ENCODE results near the gene UBE2D2. TPM values are rescaled to one million over a fixed set of nuclear protein-coding genes. Genes with fewer than 3 reads are reported as not detected.
"Not testable (repeated sequence)": the region's sequence is repeated elsewhere in the genome, so short reads cannot be mapped to it uniquely, and the experiment has no call there.

UBE2D2 gene
- total RNA-seq, 1 donor from 2014 or later = 101 TPM

DNA sequence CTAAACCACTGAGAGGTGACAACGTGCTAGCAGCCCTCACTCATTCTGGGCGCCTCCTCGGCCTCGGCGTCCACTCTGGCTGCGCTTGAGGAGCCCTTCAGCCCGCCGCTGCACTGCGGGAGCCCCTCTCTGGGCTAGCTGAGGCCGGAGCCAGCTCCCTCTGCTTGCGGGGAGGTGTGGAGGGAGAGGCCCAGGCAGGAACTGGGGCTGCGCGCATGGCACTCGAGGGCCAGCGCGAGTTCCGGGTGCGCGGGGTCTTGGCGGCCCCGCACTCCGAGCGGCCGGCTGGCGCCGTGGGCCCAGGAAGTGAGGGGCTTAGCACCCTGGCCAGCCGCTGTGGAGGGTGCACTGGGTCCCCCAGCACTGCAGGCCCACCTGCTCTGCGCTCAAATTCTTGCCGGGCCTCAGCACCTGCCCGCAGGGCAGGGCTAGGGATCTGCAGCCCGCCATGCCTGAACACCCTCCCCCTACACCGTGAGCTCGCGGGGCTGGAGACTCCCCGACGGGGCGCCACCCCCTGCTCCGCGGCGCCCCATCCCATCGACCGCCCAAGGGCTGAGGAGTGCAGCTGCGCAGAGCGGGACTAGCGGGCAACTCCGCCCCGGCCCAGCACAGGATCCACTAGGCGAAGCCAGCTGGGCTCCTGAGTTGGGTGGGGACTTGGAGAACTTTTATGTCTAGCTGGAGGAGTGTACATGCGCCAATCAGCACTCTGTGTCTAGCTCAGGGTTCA, 11.8 kb upstream of the UBE2D2 start:
- no peak for DNase-seq (ENCODE audit: low spot score)

GRCh38 chr5:139550051-139550872, 10.9 kb upstream of the UBE2D2 start:
- not testable (repeated sequence) for DNase-seq (ENCODE audit: low spot score)

DNA sequence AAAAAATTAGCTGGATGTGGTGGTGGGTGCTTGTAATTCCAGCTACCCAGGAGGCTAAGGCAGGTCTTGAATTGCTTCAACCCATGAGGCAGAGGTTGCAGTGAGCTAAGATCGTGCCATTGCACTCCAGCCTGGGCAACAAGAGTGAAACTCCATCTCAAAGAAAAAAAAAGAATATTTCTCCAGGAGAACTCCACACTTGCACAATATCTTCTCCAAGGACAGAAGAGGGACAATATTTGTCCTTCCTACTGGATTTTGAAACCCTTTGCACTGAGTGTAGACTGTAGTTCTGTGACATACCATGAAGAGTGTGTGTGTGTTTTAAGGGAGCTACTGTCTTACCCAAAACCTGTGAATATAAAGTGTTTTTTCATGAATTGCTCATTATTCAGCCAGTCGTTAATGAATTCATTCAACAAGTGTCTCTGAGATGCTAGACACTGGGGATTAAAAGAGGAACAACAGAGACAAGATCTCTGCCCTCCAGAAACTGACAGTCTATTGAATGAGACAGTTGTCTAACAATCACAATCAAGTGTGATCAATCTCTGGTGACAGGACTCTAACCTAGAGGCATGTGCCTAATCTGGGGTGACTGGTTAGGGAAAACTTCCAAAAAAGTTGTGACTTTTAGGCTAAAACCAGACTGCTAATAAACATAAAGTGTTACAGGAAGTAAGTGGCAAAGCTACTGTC, 9.8 kb upstream of the UBE2D2 start:
- DNase-seq (ENCODE audit: low spot score) = no peak

- DNase-seq (ENCODE audit: low spot score) = no peak
Observed at GRCh38 chr5:139552893-139553575, 8.1 kb upstream of the UBE2D2 start.

DNA sequence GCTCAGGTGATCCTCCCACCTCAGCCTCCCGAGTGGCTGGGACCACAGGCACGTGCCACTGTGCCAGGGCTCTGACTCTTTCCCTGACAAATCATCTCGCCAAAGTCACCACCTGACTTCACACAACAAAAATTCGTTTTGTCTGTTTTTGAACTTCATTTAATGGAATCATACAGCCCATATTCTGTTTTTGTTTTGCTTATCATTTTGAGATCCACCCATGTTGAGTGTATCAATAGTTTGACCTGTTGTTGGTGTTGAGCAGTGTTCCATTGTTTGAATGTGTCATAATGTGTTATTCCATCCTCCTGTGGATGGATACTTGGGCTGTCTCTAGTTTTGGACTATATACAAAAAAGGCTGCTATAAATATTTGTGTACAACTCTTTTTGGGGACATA, 6.9 kb upstream of the UBE2D2 start:
- DNase-seq (ENCODE audit: low spot score) = no peak

GRCh38 chr5:139557811-139558210, 3.3 kb upstream of the UBE2D2 start:
- DNase-seq (ENCODE audit: low spot score) = no peak

- peak; percentile 32 for DNase-seq (ENCODE audit: low spot score)
Observed at GRCh38 chr5:139561655-139562451, 714 bp downstream of the UBE2D2 start.

GRCh38 chr5:139562847-139563246, 1.7 kb downstream of the UBE2D2 start:
- DNase-seq (ENCODE audit: low spot score) = no peak

DNA sequence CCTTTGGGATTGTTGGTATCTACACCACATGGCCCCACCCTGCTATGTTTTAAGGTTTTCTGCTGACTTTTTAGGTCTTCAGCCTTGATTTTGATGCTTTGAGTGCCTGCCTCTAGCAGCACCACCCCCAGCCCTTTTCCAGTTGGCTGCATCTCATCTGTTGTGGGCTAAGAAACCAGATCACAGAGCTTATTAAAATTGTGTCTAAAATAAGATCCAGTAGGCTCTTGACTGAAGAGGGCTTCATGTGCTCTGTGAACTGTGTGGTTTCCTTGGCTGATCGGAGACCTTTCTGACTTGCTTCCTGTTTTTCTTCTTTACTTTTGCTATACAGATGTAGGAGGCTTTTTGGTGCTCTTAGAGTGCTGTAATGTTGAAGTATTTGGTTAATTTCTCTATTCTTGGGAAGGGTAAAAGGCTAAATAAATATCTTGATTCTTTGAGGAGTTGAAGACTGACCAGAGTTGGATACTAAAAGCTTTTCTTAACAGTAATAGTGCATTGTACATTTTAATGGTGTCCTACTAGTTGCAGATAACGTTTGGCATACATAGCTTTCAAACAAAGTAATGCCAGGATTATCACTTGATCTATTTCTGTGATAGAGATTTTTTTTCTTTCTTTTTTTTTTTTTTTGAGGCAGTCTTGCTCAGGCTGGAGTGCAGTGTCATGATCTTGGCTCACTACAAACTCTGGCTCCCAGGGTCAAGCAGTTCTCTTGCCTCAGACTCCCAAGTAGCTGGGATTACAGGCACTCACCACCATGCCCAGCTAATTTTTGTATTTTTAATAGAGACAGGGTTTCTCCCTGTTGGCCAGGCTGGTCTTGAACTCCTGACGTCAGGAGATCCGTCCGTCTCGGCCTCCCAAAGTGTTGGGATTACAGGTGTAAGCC, 4.5 kb downstream of the UBE2D2 start:
- no peak for DNase-seq (ENCODE audit: low spot score)

- no peak for DNase-seq (ENCODE audit: low spot score)
Observed at GRCh38 chr5:139566611-139567010, 5.5 kb downstream of the UBE2D2 start.

DNA sequence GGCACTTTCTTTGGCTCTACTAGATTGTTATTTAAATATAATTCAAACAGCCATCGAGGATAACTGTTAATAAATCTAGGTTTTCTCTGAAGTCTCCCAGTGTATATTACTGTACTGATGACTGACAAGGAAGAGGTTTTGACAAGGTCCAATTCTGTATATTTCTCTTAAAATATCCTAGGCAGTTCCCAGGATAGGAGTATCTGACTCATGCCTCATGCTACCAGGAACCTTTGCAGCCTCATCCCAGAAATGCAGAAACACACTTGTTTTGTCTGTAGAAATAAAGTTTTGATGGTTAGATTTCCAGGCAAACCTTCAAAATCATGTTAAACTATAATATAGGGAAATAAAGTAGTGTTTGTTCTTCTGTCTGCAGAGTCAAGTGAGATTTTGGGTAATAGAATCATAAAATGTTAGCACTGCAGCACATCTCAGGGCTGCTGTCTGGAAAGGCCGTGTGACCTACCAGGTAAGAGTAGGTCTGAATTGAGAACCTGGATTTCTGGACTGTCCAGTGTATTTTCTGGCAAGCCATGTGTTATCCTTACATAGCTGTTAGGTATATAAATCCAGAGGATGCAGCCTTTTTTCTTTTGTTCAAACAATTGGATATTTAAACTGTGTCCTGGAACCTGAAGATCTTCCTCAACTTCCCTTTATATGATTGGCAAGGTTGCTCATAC, 8.3 kb downstream of the UBE2D2 start:
- DNase-seq (ENCODE audit: low spot score) = no peak

GRCh38 chr5:139571543-139571942, 10.4 kb downstream of the UBE2D2 start:
- DNase-seq (ENCODE audit: low spot score) = no peak

GRCh38 chr5:139571966-139572365, 10.8 kb downstream of the UBE2D2 start:
- DNase-seq (ENCODE audit: low spot score) = no peak

DNA sequence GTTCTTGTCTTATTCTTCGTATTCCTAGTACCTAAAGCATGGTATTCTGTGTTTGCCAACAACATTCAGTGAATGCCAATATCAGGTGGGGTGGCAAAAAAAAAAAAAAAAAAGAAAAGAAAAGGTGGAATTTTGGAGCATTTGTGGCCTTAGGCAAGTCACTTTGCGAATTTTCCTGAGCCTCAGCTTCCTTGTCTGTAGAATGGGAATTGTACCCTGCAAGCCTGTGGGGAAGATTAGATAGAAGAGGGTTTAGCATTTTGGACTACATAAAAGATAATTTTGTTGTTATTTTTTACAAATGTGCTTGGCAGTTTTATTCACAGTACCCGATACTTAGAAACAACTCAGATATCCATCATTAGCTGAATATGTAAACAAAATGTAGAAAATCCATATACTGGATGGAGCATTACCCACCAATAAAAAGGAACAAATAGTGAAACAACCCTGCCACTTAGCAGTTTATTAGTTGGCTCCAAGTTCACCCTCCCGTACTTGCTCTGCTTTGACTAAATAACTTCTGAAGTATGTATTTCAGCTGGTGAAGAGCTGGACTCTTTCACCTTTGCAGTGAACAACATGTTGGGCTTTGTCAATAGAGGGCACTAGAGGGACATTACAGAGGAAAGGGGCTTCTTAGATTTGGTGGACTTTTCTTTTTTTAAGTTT, 13.6 kb downstream of the UBE2D2 start:
- DNase-seq (ENCODE audit: low spot score) = no peak

GRCh38 chr5:139575313-139575646, 14.1 kb downstream of the UBE2D2 start:
- DNase-seq (ENCODE audit: low spot score) = no peak

DNA sequence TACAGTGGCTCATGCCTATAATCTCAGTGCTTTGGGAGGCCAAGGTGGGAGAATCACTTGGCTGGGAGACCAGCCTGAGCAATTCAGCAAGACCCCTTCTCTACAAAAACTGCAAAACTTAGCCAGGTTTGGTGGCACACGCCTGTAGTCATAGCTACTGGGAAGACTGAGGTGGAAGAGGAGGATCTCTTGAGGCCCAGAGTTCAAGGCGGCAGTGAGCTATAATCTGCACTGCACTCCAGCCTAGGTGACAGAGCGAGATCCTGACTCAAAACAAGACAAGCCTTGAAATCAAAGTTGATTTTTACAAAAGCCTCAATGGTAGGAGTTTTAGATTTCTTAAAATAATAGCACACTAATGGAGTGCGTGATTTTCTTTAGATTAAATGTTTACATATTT, 14.6 kb downstream of the UBE2D2 start:
- DNase-seq (ENCODE audit: low spot score) = no peak

DNA sequence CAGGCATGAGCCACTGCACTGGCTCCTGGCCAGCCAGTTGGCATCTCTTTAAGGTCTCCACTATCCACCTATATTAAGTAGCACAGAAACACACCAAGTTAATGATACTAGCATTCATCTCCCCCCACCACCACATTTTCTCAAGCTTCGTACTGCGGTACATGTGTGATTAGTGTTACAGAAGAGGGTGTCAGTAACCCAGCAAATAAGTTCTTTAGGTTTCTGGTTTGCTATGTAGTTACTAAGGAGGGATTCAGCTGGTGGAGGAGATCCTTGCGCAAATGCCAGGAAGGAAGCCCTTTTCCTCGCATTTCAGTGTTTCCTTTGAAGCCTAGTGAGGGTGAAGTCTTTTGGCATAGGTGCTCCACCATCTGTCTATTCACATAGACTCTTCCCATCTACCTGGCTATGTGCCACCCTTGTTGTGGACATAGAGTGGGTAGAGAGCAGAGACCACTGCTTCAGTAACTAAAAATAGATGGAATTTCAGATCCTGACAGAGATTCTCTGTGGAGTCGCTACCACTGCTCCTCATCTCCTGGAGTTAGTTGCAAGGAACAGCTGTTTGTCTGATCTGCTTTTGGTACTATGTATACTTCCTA, 16.7 kb downstream of the UBE2D2 start:
- no peak for DNase-seq (ENCODE audit: low spot score)

GRCh38 chr5:139578325-139578724, 17.2 kb downstream of the UBE2D2 start:
- no peak for DNase-seq (ENCODE audit: low spot score)

DNA sequence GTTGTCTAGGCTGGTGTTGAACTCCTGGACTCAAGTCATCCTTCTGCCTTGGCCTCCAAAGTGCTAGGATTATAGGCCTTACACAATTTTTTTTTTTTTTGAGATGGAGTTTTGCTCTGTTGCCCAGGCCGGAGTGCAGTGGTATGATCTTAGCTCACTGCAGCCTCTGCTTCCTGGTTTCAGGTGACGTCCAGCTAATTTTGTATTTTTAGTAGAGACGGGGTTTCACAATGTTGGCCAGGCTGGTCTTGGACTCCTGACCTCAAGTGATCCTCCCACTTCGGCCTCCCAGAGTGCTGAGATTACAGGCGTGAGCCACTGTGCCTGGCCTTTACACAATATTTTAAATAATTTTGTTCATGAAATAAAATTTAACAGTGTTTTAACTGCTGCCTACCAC, 21.0 kb downstream of the UBE2D2 start:
- not testable (repeated sequence) for DNase-seq (ENCODE audit: low spot score)

Data from mucosa of gallbladder (tissue), 1 donor.